ENCODE results near the gene GSG1L.

- TF ChIP-seq POLR2A (IDR thresholded peaks at IDR 0.05; ENCODE audit: low read length) (no peak), GATA1 (IDR thresholded peaks at IDR 0.05; ENCODE audit: low read depth, low read length) (no peak)
Observed at GRCh38 chr16:28107232-28107631, 43.7 kb upstream of the GSG1L start.

Data from erythroblast (primary cell).